GM18517 (cell line): ENCODE measurements around the gene FADS2.
"Not testable (repeated sequence)": the region's sequence is repeated elsewhere in the genome, so short reads cannot be mapped to it uniquely, and the experiment has no call there.

Experiments
- ATAC-seq: cut with Tn5 transposase; IDR thresholded peaks from one replicate; pipeline ENCODE4 v1.9.1; 2021; ENCODE audit warnings: mild to moderate bottlenecking, moderate library complexity; ENCODE audit not compliant: unreplicated experiment

FADS2 gene

DNA sequence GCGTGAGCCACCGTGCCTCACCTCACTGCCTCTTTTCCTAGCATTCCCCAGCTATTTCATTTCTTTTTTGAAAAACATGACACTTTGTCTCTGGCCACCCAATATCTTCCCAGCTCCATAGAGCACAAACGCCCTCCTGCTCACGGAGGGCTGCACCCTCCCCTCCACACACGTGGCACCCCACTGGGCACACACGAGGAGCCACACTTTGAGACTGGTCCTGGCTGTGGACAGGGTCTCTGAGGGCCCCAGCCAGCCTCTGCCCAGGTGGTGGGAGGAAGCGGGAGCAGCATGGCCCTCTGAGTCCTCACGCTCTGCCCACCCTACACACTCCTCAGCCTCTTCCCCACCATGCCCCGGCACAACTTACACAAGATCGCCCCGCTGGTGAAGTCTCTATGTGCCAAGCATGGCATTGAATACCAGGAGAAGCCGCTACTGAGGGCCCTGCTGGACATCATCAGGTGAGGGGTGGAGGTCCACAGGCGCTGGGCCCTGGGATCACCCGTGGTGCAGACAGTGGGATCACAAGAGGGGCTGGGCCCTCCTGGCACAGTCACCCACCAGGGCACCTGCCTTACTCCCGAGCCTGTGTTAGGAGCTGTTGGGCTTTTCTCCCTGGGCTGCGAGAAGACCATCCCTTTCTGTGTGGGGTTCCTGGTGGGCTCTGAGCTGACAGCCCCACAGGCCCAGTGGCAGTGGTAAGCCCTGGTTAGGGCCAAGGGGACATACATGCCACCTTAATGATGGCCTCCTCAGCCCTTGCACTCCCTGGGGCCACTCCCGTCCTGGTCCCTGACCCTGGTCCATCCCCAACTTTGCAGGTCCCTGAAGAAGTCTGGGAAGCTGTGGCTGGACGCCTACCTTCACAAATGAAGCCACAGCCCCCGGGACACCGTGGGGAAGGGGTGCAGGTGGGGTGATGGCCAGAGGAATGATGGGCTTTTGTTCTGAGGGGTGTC, 37.0 kb downstream of the FADS2 start:
- no peak for ATAC-seq

DNA sequence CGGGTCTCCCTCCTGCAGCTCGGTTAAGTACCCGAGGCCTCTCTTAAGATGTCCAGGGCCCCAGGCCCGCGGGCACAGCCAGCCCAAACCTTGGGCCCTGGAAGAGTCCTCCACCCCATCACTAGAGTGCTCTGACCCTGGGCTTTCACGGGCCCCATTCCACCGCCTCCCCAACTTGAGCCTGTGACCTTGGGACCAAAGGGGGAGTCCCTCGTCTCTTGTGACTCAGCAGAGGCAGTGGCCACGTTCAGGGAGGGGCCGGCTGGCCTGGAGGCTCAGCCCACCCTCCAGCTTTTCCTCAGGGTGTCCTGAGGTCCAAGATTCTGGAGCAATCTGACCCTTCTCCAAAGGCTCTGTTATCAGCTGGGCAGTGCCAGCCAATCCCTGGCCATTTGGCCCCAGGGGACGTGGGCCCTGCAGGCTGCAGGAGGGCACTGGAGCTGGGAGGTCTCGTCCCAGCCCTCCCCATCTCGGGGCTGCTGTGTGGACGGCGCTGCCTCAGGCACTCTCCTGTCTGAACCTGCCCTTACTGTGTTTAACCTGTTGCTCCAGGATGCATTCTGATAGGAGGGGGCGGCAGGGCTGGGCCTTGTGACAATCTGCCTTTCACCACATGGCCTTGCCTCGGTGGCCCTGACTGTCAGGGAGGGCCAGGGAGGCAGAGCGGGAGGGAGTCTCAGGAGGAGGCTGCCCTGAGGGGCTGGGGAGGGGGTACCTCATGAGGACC, 38.3 kb downstream of the FADS2 start:
- ATAC-seq = no peak

DNA sequence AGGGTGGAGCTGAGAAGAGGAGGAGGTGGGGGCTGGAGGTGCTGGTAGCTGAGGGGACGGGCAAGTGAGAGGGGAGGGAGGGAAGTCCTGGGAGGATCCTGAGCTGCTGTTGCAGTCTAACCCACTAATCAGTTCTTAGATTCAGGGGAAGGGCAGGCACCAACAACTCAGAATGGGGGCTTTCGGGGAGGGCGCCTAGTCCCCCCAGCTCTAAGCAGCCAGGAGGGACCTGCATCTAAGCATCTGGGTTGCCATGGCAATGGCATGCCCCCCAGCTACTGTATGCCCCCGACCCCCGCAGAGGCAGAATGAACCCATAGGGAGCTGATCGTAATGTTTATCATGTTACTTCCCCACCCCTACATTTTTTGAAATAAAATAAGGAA, 38.9 kb downstream of the FADS2 start:
- ATAC-seq = no peak

DNA sequence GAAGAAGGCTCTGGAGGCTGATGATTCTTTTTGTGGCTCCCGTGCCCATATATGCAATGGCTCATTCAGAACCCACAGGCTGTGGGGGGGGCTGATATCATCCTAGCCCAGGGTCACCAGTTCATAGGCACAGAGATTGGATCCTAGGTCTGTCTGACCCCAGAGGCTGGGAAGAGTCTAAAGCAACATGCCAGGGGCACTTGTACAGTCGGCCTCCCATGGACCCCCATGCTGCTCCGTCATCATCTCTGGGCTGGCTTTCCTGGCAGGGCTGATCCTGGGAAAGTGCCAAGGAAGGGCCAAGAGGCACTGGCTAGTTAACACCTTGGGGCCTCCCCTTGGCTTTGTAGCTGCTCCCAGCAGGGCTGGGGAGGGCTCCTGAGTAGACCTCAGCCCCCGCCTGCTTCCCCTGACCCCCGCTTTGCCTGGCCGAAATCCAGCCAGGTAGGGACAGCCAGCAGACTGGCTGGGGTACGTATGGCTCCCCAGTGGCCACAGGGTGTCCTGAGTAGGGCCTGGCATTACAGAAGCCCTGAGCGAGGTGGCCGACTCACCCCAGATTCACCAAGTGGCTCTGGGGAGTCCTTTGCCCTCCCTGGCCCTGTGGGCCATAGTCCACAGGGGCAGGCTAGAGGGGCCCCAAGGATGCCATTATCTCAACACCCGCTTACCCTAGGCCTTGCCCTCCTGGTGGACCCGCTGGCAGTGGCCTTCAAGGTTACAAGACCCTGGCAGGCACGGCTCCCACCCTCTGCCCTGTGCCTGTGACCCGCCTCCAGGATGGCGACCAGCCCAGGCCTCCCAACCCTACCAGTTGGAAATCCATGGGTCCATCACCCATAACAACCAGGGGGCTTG, 40.7 kb downstream of the FADS2 start:
- no peak for ATAC-seq

DNA sequence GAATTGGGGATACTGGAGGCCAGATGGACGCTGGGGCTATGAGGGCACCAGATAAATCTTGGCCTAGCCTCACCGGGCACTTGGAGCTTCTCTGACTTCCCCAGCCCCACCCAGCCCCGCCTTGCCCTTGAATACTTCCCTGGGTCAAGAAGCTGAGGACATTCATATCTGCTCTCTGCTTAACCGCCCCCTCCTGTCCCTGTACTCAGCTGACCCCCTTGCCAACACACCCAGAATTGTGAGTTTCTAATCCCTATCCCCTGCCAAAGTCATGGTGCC, 41.3 kb downstream of the FADS2 start:
- no peak for ATAC-seq

DNA sequence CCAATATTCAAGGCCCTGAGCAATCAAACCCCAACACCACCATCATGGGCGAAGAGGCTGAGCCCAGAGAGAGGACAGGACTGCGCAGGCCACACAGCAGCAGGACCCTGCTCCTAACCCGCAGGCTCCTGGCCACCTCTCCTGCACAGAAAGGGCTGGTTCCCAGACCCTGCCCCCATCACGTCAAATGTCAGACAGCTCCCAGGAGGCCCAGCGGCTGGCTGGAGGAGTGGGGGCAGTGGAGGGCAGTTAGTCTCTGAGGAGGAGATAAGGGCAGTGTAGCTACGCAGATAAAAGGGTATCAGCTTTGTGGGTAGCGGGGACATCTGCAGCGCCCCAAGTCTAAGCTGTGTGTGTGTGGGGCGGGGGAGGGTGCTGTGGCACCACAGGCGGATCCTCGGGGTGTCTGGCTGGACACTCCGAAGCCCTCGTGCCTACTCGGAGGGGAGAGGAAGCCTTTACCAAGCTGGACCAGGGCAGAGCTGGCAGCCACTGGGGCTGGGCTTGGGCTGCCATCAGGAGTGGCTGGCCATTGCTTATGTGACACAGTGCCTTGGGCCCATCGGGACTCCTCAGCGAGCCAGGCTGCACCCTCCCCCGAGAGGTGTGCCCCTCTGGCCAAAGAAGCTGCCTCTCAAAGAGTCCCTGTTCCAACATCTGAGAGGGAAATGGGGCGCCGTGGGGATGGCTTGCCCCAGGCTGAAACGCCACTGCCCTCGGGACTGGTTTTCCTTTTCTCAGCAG, 41.8 kb downstream of the FADS2 start:
- ATAC-seq = no peak

DNA sequence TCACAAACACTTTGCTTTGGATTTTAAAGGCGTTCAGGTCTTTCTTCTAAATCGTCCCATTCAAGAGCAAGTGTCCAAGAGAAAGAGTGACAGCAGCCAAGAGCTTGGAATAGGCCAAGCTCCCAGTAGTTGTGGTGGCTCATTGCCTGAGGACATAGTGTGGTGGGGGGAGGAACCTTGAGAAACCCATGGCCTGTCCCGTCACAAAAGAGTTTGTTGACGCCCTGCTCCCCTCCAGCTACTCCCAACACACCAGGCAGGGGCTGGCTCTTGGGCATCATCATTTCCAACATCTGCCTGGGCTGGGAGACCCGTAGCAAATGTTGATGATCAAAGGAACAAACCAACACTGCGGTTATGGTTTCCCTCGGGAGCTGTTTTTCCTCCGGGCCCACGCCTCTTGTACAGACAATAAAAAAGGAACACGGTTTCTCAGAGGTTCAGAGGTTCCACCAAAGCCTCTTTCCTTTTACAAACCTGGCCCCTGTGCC, 42.5 kb downstream of the FADS2 start:
- ATAC-seq = no peak

DNA sequence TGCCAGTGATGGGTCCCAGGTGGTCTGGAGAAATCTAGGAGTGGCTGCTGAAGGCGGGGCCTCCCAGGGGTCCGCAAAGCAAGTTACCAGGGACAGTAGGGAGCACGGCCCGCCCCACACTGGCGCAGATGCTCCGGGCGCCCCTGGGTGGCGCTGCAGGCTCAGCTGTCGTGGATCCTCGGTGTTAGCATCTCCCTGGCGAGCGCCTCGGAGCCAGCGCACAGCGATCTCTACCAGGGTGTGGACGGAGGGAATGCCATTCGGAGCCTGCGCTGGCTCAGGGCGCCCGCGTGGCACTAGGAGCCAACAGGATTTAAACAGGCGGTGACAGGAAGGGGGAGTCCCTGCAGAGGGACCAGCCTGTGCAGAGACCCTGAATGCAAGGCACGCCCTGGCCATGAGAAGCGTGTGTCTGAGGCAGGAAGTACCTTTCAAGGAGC, 43.1 kb downstream of the FADS2 start:
- ATAC-seq = no peak

DNA sequence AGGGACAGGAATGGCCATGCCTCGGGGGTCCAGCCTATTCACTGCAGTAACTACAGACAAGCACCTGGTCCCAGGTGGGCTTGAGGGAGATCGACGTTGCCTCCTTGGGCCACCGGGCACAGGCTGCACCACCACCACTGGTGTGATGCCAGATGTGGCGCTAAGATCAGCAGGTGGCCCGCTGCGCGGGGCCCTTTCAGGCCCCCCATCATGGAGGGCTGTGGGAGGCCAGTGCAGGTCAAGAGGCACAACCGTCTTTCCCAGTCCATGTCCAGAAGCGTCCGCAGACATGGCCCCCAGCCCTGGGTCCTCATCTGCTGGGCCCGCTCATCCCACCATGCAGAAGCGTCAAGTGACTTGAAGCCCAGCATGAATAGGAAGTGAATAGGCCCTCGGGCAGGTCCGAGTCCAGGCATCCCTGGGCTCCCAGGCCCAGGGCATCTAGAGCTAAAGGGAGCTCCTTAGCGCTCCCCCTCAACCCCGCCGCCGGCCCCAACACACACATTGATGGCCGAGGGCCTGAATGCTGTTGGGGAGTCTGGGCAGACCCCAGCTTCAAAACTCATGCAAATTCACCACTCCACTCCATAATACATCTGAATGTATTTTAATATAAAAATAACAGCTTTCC, 45.0 kb downstream of the FADS2 start:
- no peak for ATAC-seq

DNA sequence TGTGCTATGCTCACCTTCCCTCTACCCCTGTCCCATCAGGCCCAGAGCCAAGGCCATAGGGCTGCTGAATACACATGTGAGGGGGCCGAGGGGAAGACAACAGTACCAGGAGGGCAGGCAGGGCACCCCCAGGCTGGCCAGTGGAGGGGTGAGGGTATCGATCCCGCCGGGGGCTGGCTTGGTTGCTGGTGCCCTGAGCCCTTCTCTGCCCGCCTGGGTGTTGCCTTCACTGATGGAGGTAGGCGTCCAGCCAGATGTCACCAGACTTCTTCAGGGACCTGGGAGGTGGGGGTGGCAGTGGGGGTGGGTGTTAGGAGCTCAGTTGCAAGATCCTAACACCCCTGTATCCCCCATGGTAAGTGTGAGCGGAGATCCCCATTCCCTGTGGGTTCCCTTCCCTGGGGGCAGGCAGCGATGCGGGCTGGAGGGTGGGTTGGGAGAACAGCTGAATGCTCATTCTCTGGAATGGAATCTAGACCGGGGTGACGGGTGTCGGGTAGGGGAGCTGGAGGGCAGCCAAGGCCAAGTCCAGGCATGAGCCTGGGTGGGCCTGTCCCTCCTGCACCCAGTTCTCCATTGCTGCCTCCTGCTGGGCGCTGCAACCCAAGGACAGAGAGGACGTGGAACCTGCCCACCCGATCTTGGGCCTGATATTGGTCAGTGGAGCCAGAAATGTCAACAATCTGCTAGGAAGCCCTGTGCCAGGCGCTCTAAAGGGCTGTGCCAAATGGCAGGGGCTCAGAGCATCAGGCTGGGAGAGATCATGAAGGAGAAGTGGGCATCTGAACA, 45.7 kb downstream of the FADS2 start:
- ATAC-seq = no peak

DNA sequence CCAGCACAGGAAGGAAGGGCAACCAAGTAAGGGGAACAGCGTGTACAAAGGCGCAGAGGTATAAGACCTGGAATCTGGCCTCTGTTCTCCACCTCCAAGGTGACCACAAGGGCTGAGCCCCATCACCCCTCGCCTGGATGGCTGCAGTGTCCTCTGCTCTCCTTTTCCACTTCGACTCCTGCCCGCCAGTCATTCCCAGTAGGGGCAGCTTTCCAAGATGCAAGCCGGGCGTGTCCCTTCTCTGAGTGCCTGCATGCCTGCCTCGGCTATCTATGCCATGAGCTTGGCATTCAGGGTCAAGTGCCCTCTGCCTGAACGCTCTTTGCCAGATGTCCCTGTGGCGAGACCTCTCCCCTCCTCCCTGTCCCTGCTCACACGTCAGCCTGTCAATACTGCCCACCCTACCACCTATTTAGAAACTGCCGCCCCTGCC, 46.3 kb downstream of the FADS2 start:
- no peak for ATAC-seq

DNA sequence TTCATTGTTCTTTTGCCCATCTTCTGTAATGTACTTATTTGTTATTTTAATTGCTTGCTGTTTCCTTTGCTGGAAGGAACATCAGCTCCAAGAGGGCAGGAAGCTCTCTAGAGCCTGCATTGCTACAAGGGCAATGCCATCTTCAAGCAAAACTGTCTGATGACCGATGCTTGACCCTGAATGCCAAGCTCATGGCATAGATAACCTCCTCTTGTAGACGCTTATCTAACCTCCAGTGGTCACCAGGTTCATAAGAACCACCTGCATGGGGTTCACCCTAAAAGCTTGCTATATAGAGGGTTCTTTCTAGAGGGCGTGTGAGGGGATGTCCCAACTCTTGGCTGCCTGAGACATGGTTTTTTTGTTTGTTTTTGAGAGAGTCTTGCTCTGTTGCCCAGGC, 46.8 kb downstream of the FADS2 start:
- ATAC-seq = no peak

DNA sequence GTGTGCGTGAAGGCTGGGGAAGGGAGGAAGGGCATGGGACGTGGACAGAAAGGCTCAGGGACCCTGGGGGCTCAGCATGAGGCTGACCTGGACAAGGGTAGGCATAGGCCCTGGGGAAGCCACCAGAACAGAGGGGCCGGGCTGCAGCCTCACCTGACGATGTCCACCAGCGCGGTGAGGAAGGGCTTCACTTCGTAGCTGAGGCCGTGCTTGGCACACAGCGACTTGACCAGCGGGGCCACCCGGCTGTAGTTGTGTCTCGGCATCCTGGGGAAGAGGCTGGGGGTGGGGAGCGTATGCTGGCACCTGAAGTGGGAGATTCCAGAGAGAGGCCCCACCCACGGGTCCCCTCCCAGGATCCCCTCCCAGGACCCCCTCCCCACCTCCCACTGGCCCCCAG, 47.6 kb downstream of the FADS2 start:
- no peak for ATAC-seq

DNA sequence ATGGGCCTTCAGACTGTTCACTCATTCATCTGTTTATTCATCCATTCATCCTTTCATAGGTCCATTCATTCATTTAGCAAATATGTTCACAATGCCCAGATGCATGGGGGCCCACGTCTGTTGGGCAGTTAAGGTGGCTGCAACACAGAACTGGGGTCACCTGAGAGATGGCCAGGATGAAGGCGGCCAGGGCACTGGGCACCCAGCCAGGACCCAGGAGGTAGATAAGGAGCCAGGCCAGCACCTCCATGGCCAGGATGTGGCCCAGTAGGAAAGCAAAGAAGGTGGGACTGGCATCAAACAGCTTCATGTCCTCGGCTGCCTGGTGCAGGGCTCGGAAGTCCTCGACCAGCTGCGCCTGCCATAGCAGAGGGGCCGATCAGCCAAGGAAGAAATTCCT, 51.1 kb downstream of the FADS2 start:
- ATAC-seq = no peak

DNA sequence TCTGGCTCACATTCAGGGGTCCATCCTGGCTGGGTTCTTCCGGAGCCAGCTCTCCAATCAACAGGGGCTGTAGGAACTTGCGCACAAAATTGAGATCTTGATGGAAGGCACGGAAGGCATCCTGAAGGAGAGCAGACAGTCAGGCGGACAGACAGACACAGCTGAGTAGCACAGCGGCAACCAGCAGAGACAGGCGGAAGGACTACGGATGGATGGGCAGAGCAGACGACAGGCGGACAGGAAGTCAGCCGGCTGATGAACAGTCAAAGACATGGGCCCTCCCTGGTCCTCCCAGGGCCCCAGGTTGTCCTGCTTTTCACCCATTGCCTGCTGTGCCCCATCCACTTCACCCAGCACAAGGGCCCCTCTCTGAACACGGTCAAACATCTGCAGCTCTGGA, 51.9 kb downstream of the FADS2 start:
- no peak for ATAC-seq

DNA sequence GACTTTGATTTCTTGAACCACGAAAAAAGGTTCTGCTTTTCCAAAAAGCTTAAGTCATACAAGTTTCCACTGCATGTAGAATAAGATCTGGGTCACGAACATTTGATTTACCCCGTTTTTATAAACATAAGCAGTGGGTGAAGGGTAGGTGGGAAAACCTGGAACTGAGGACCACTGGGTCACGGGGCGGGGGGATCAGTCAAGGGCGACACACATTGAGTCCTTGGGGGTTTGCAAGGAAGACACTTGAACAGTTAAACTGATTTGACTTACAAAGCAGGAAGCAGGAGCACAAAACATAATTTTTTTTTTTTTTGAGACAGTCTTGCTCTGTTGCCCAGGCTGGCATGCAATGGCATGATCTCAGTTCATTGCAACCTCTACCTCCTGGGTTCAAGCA, 52.4 kb downstream of the FADS2 start:
- no peak for ATAC-seq

DNA sequence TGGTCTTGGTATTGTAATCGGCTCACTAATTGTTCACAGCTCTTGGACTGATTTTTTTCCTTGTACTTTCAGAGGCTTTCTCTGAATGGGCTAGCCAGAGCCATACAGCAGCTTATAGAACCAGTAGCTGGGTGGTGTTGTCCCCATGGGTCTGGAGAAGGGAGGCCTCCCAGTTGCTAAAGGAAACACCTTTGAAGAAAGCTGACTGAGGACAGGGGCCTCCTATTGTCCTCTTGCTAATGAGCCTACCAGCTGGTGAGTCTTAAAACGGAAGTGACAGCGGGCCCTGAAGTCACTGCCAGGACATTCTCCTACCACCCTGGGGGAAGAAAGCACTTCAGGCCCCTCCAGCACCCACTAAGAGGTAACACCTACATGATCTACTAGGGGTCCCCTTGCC, 53.3 kb downstream of the FADS2 start:
- ATAC-seq = no peak

DNA sequence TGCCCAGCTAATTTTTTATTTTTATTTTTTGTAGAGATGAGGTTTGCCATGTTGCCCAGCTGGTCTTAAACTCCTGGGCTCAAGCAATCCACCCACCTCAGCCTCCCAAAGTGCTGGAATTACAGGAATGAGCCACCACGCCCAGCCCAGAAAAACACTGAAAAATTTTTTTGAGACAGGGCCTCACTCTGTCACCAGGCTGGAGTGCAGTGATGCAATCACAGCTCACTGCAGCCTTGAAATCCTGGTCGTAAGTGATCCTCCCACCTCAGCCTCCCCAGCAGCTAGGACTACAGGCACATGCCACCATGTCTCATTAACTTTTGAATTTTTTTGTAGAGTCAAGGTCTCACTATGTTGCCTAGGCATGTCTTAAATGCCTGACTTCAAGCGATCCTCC, 54.2 kb downstream of the FADS2 start:
- not testable (repeated sequence) for ATAC-seq

DNA sequence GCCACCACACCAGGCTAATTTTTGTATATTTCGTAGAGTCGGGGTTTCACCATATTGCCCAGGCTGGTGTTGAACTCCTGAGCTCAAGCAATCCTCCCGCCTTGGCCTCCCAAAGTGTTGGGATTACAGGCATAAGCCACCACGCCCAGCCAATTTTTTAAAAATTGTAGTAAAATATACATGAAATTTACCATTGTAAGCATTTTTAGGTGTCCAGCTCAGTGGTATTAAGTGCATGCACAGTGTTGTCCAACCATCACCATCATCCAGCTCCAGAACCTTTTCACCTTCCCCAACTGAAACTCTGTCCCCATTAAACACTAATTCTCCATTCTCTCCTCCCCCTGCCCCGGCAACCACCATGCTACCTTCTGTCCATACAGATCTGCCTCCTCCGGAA, 54.8 kb downstream of the FADS2 start:
- ATAC-seq = no peak
